Spleen (tissue), 11 donors: ENCODE measurements around the gene UXS1. TPM values are rescaled to one million over a fixed set of nuclear protein-coding genes. Genes with fewer than 3 reads are reported as not detected.

ENCODE experiments used
- DNase-seq: peaks from one replicate; pipeline ENCODE4 v3.0.0-alpha.2; 2020
- H3K27ac ChIP-seq, 8 donors: fragments of 200-600 bp; sonication (generic) in 7 of 8; 1 replicate in 4 of 8; 2 replicates in 4 of 8; pipeline versions ENCODE4 v1.5.0 to v1.8.0; 2016 to 2021; ENCODE audit warnings: inconsistent platforms in 4 of 8, mild to moderate bottlenecking in 4 of 8, moderate library complexity in 1 of 8
- H3K27me3 ChIP-seq, 7 donors: fragments of 200-600 bp; sonication (generic) in 6 of 7; replicated peaks in 1 of 7; 1 replicate in 4 of 7; 2 replicates in 3 of 7; pipeline versions ENCODE4 v1.5.0 to v1.8.0; 2016 to 2021; ENCODE audit warnings: inconsistent platforms in 3 of 7, mild to moderate bottlenecking in 1 of 7
- H3K36me3 ChIP-seq, 6 donors: fragments of 200-600 bp; sonication (generic) in 5 of 6; 1 replicate in 4 of 6; 2 replicates in 2 of 6; pipeline versions ENCODE4 v1.5.0 to v1.8.0; 2016 to 2021; ENCODE audit warnings: inconsistent platforms in 2 of 6
- H3K4me1 ChIP-seq, 6 donors: fragments of 200-600 bp; sonication (generic) in 5 of 6; 1 replicate in 3 of 6; 2 replicates in 3 of 6; pipeline versions ENCODE4 v1.5.0 to v1.8.0; 2016 to 2021; ENCODE audit warnings: inconsistent platforms in 3 of 6
- H3K4me3 ChIP-seq, 8 donors: fragments of 200-600 bp; sonication (generic) in 7 of 8; 1 replicate in 4 of 8; 2 replicates in 4 of 8; pipeline versions ENCODE4 v1.5.0 to v1.8.0; 2016 to 2021; ENCODE audit warnings: inconsistent platforms in 4 of 8, mild to moderate bottlenecking in 4 of 8, moderate library complexity in 2 of 8
- H3K9me3 ChIP-seq, 8 donors: fragments of 200-600 bp; sonication (generic) in 7 of 8; 1 replicate in 4 of 8; 2 replicates in 4 of 8; pipeline versions ENCODE4 v1.5.0 to v1.8.0; 2016 to 2021; ENCODE audit warnings: inconsistent platforms in 4 of 8
- CTCF ChIP-seq, 11 experiments: fragments of 200-600 bp in 7 of 11; fragments of 450-650 bp in 4 of 11; sonication (generic) in 4 of 11; IDR thresholded peaks in 8 of 11; conservative IDR thresholded peaks in 3 of 11; 1 replicate in 7 of 11; 2 replicates in 4 of 11; pipeline versions ENCODE4 v1.4.0 to v1.8.0; 2016 to 2021; ENCODE audit warnings: antibody characterized with exemption in 11 of 11, inconsistent platforms in 4 of 11, mild to moderate bottlenecking in 1 of 11
- POLR2A ChIP-seq, 3 donors: fragments of 450-650 bp; IDR thresholded peaks; one replicate each; pipeline ENCODE4 v1.5.1; 2017; ENCODE audit warnings: antibody characterized with exemption in 3 of 3, mild to moderate bottlenecking in 1 of 3
- POLR2AphosphoS5 ChIP-seq, 3 donors: sonication (generic); formaldehyde crosslinking; IDR thresholded peaks; one replicate each; pipeline ENCODE4 v1.5.1; 2017; ENCODE audit warnings: antibody characterized with exemption in 3 of 3
- WGBS, 5 donors: extraction: QIAGEN DNeasy Blood & Tissue Kit in 3 of 5; methylation state at CpG; one replicate each; pipeline versions ENCODE4 v1.1.5 to v1.1.7; 2013 to 2018; 5-methylcytosine and 5-hydroxymethylcytosine counted together
- intact Hi-C: fragments of 100-400 bp; cut with DNase I; formaldehyde crosslinking; loops from one replicate; pipeline ENCODE4 v1.15.0; 2023; ENCODE audit warnings: low total_unique reads
- polyA plus RNA-seq, 3 donors: library from polyadenylated mRNA; stranded (reverse); fragments of 200-250 nt; gene quantifications; one replicate each; pipeline ENCODE4 v1.2.1, GENCODE V29; 2013
- total RNA-seq, 7 donors: library from RNA; depleted of rRNA in 3 of 7; stranded (reverse); fragments of >200 nt in 3 of 7; fragmentation: NEBNext Ultra II Directional in 4 of 7; extraction: Animal tissue kit (Norgen Biotek cat#: 25700) in 4 of 7; gene quantifications; one replicate each; pipeline versions ENCODE4 v1.1.0 to v1.2.1, GENCODE V29; 2016 to 2021
- donor health status: healthy with polysubstance abuse.
- donor health status: DM: no; HTN: no; CAD: no; lungs with moderate emphysema.
- donor health status: DM: no; HTN: no; CAD: no.
- donor health status: Bipolar disorder and iron deficiency.
- donor health status: healthy.
- donor health status: DM: no; HTN: no; CAD: no.
- donor health status: DM: yes; HTN: yes; CAD: no.

The UXS1 gene
- total and polyA plus RNA-seq, 10 donors, result 9.5 to 60.1 (median 40.3) TPM

GRCh38 chr2:106078096-106078495, 116.0 kb downstream of the UXS1 start:
- Histone ChIP-seq H3K4me1 (no peaks in the 10 kb centered on the region), H3K36me3 (no peaks in the 10 kb centered on the region), H3K27ac (no peak overlapping the region), H3K4me3 (no peak overlapping the region), H3K9me3 (no peaks in the 10 kb centered on the region), H3K27me3 (no peaks in the 10 kb centered on the region)
- intact Hi-C loops, result loop anchor here (10.0 kb wide), 1 partner anchor 503 kb away; no protein-coding TSS in a partner anchor
- DNase-seq, result no peak
- WGBS, 5 donors, result 62 to 91% (median 78%) methylated on average over 5 of the region's 5 CpGs
- TF ChIP-seq POLR2A (IDR thresholded peaks at IDR 0.05) (no peak), POLR2AphosphoS5 (IDR thresholded peaks at IDR 0.05) (no peak), CTCF (IDR thresholded peaks at IDR 0.05 in 8 of 11, conservative IDR thresholded peaks at IDR 0.05 in 3 of 11) (no peak)

DNA sequence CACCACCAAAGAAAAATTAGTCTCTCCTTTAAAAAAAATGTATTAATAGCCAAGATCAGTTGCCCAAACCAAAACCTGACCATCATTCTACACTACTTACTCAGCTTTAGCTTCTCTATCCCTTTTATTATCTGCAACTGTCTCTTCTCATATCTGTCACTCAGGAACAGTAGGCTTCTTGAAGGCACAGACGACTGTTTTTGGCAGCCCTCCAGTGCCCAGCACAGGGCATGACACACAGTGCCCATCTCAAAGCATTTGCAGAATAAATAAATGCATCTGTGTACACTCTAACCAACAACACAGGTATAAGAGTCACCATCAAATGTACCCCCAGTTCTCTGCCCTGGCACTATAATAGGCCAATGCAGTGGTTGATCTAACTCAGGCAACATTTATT, 117.2 kb downstream of the UXS1 start:
- no peaks in the 10 kb centered on the region for H3K36me3 ChIP-seq
- intact Hi-C loops, result loop anchor here (10.0 kb wide), 1 partner anchor 502 kb away; no protein-coding TSS in a partner anchor
- no peak for DNase-seq

DNA sequence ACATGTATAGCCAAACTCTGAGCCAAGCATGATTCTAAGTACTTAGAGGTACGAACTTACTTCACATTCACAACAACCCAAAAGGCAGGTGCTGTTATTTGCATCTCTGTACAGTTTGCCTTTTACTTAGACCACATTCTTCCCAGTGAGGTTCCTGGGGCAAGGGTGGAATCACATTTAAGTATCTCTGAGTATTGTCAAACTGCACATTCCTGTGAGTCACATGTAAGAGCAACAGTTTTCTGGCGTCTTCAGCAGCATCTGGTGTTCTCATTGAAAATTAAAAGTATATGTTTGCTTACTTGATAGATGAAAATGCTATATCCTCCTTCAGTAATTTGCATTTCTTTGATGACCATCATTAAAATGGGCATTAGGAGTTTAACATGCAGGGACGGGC, 119.1 kb downstream of the UXS1 start:
- 89 to 96% (median 93%) methylated on average over 3 of the region's 3 CpGs for WGBS, 5 donors
- intact Hi-C loops, result loop anchor here (10.0 kb wide), 1 partner anchor 500 kb away; no protein-coding TSS in a partner anchor
- H3K9me3 ChIP-seq, result no peaks in the 10 kb centered on the region
- H3K4me1 ChIP-seq, result no peaks in the 10 kb centered on the region
- no peak overlapping the region for H3K4me3 ChIP-seq
- H3K36me3 ChIP-seq, result no peaks in the 10 kb centered on the region
- no peak for TF ChIP-seq POLR2AphosphoS5 (IDR thresholded peaks at IDR 0.05)
- TF ChIP-seq CTCF (IDR thresholded peaks at IDR 0.05 in 8 of 11, conservative IDR thresholded peaks at IDR 0.05 in 3 of 11), result no peak
- no peak for TF ChIP-seq POLR2A (IDR thresholded peaks at IDR 0.05)
- H3K27ac ChIP-seq, result no peak overlapping the region
- DNase-seq, result no peak
- H3K27me3 ChIP-seq, result peaks cover 0 to 1% (median 0%) of the 10 kb centered on the region in 7 donors

More for the DNA sequence above, 117.2 kb downstream of the UXS1 start:
- TF ChIP-seq POLR2A (IDR thresholded peaks at IDR 0.05) (no peak), CTCF (IDR thresholded peaks at IDR 0.05 in 8 of 11, conservative IDR thresholded peaks at IDR 0.05 in 3 of 11) (no peak), POLR2AphosphoS5 (IDR thresholded peaks at IDR 0.05) (no peak)
- no peaks in the 10 kb centered on the region for H3K4me1 ChIP-seq
- WGBS, 5 donors, result 46 to 60% (median 46%) methylated on average over 1 of the region's 1 CpG
- no peak overlapping the region for H3K27ac ChIP-seq
- no peaks in the 10 kb centered on the region for H3K9me3 ChIP-seq
- no peaks in the 10 kb centered on the region for H3K27me3 ChIP-seq
- no peak overlapping the region for H3K4me3 ChIP-seq

DNA sequence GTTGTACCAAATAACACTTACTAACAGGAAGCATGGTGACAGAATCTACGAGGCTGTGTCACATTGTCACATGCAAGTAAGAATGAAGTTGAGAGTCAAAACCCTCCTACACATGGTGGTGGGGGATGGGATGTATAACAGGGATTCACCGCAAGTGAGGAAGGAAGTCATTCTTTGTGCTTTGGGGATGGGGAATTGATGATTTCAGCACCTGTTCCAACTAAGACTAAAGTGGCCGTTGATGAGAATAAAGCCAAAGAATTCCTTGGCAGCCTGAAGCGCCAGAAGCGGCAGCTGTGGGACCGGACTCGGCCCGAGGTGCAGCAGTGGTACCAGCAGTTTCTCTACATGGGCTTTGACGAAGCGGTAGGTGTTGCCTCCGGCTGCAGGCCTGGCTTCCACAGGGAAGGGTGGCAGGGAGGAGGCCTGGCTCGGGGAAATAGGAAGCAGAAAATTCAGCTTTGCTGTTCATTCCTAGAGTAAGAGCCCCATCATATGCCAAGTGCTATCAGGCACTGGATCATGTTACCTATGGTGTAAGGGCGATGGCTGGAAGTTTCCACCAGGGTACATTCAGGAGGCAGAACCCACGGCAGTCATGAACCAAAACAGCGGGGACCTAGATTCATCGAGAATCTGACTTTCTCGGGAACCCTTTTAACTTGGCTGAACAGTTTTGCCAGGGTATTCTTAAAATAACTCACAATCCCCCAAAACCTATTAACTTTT, 120.3 kb downstream of the UXS1 start:
- WGBS, 5 donors, result 79 to 85% (median 81%) methylated on average over 17 of the region's 17 CpGs
- peaks cover 0 to 6% (median 0%) of the 10 kb centered on the region in 7 donors for H3K27me3 ChIP-seq
- intact Hi-C loops, result loop anchor here (10.0 kb wide), 1 partner anchor 499 kb away; no protein-coding TSS in a partner anchor

More for the DNA sequence above, 120.3 kb downstream of the UXS1 start:
- TF ChIP-seq POLR2AphosphoS5 (IDR thresholded peaks at IDR 0.05), result no peak
- no peak for TF ChIP-seq CTCF (IDR thresholded peaks at IDR 0.05 in 8 of 11, conservative IDR thresholded peaks at IDR 0.05 in 3 of 11)
- TF ChIP-seq POLR2A (IDR thresholded peaks at IDR 0.05), result no peak
- Histone ChIP-seq H3K4me1 (no peaks in the 10 kb centered on the region), H3K27ac (no peak overlapping the region), H3K36me3 (no peaks in the 10 kb centered on the region), H3K9me3 (no peaks in the 10 kb centered on the region), H3K4me3 (no peak overlapping the region)
- DNase-seq, result no peak
